HepG2 (cell line): Measurements from ENCODE around the gene SPATA13.

Experiments
- ELF4 ChIP-seq: sonication (generic); formaldehyde crosslinking; IDR thresholded peaks from 2 replicates; pipeline ENCODE4 v1.5.0; 2020; ENCODE audit warnings: missing genetic modification reagents, mild to moderate bottlenecking, moderate library complexity, borderline replicate concordance
- KLF15 ChIP-seq: sonication (generic); formaldehyde crosslinking; IDR thresholded peaks from 2 replicates; pipeline ENCODE4 v1.8.1; 2023; ENCODE audit warnings: borderline replicate concordance, mild to moderate bottlenecking, inconsistent platforms, missing genetic modification reagents, mixed read lengths
- NCOR1 ChIP-seq: fragments of 200-600 bp; sonication (generic); IDR thresholded peaks from 2 replicates; pipeline ENCODE4 v1.7.0; 2017; ENCODE audit warnings: antibody characterized with exemption, low read length, borderline replicate concordance
- POLR2A ChIP-seq, 2 experiments: IDR thresholded peaks; 2 replicates each; pipeline ENCODE4 v1.6.1; 2011; ENCODE audit warnings: low read depth in 2 of 2, low read length in 2 of 2, mild to moderate bottlenecking in 1 of 2, moderate library complexity in 1 of 2; ENCODE audit not compliant: insufficient read depth in 1 of 2
- POLR2AphosphoS5 ChIP-seq: IDR thresholded peaks from 2 replicates; pipeline ENCODE4 v1.6.1; 2012; ENCODE audit warnings: low read depth, low read length
- RNF2 ChIP-seq: fragments of 450-650 bp; conservative IDR thresholded peaks from 2 replicates; pipeline ENCODE4 v1.6.1; 2016; ENCODE audit warnings: low read depth
- YY1 ChIP-seq: IDR thresholded peaks from 2 replicates; pipeline ENCODE4 v1.6.1; 2011; ENCODE audit warnings: low read length, low read depth, moderate library complexity, mild to moderate bottlenecking; ENCODE audit not compliant: insufficient read depth, insufficient replicate concordance
- ZNF274 ChIP-seq: sonication (generic); formaldehyde crosslinking; IDR thresholded peaks from 2 replicates; pipeline ENCODE4 v1.5.1; 2020; ENCODE audit warnings: mild to moderate bottlenecking, missing genetic modification reagents
- ZNF296 ChIP-seq: sonication (generic); formaldehyde crosslinking; conservative IDR thresholded peaks from 2 replicates; pipeline ENCODE4 v1.5.0; 2020; ENCODE audit warnings: mild to moderate bottlenecking, missing genetic modification reagents
- ZNF331 ChIP-seq: sonication (generic); formaldehyde crosslinking; IDR thresholded peaks from 2 replicates; pipeline ENCODE4 v1.4.0; 2020; ENCODE audit warnings: missing genetic modification reagents
- ZNF704 ChIP-seq: sonication (generic); formaldehyde crosslinking; IDR thresholded peaks from 2 replicates; pipeline ENCODE4 v1.8.1; 2023; ENCODE audit warnings: mild to moderate bottlenecking, inconsistent platforms, moderate library complexity, missing genetic modification reagents, borderline replicate concordance

GRCh38 chr13:24215126-24215525, 54.6 kb downstream of the SPATA13 start:
- TF ChIP-seq ZNF331 (CRISPR knock-in tag) (no peak), ZNF704 (no peak), YY1 (no peak), ZNF296 (CRISPR knock-in tag) (no peak), POLR2AphosphoS5 (no peak), NCOR1 (no peak), RNF2 (no peak), POLR2A (IDR thresholded peaks at IDR 0.05; ENCODE audit: insufficient read depth in 1 of 2, low read depth in 2 of 2, low read length in 2 of 2) (no peak), KLF15 (CRISPR knock-in tag) (no peak), ELF4 (CRISPR knock-in tag) (no peak), ZNF274 (CRISPR knock-in tag) (no peak)
